Measurements from ENCODE around the gene MAP3K21. TPM values are rescaled to one million over a fixed set of nuclear protein-coding genes. Genes with fewer than 3 reads are reported as not detected.

MAP3K21 gene
- polyA plus RNA-seq, 1 donor from 2014 or later: 3.7 TPM

DNA sequence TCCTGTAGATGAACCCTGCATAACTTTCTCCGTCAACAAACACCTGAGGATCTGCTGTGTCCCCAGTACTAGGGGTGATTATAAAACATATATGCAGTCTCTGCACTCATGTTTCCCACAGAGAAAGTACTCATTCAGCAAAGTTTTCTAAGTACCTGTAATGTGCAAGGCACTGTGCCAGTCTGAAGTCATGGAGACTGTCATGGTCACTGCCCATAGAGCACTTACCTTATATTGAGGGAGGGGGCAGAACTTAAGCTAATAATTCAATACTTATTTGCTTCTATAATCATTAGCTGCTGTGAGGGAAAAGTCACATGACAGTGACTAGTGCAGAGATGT, 41.2 kb downstream of the MAP3K21 start:
- Histone ChIP-seq H3K36me3 (ENCODE audit: insufficient read depth, low read length) (no peaks in the 10 kb centered on the region), H3K9ac (ENCODE audit: low read length) (no peak overlapping the region), H2AFZ (ENCODE audit: low read depth, low read length) (no peak overlapping the region), H4K20me1 (ENCODE audit: insufficient read depth) (no peaks in the 10 kb centered on the region), H3K27me3 (ENCODE audit: insufficient read depth, low read depth, low read length) (no peaks in the 10 kb centered on the region), H3K4me2 (ENCODE audit: low read length) (no peak overlapping the region), H3F3A (ENCODE audit: insufficient read depth, low read length, poor library complexity, severe bottlenecking) (no peaks in the 10 kb centered on the region), H3K9me2 (ENCODE audit: insufficient read depth, low read length) (no peaks in the 10 kb centered on the region), H3K4me3 (ENCODE audit: low read length) (no peak overlapping the region), H3K9me3 (ENCODE audit: low read length) (no peaks in the 10 kb centered on the region), H3K79me2 (replicated peaks; ENCODE audit: insufficient read depth, low read length) (no peaks in the 10 kb centered on the region), H3K27ac (ENCODE audit: low read length) (no peak overlapping the region)
- TF ChIP-seq, protein P1, sequence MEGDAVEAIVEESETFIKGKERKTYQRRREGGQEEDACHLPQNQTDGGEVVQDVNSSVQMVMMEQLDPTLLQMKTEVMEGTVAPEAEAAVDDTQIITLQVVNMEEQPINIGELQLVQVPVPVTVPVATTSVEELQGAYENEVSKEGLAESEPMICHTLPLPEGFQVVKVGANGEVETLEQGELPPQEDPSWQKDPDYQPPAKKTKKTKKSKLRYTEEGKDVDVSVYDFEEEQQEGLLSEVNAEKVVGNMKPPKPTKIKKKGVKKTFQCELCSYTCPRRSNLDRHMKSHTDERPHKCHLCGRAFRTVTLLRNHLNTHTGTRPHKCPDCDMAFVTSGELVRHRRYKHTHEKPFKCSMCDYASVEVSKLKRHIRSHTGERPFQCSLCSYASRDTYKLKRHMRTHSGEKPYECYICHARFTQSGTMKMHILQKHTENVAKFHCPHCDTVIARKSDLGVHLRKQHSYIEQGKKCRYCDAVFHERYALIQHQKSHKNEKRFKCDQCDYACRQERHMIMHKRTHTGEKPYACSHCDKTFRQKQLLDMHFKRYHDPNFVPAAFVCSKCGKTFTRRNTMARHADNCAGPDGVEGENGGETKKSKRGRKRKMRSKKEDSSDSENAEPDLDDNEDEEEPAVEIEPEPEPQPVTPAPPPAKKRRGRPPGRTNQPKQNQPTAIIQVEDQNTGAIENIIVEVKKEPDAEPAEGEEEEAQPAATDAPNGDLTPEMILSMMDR (IDR thresholded peaks at IDR 0.05; ENCODE audit: poor library complexity, severe bottlenecking): no peak
- TF ChIP-seq RAD21 (conservative IDR thresholded peaks at IDR 0.05): no peak
- TF ChIP-seq TAF1 (IDR thresholded peaks at IDR 0.05; ENCODE audit: low read depth): no peak
- TF ChIP-seq SMC3 (conservative IDR thresholded peaks at IDR 0.05; ENCODE audit: poor library complexity): no peak
- TF ChIP-seq EZH2 (IDR thresholded peaks at IDR 0.05; ENCODE audit: borderline replicate concordance, insufficient read depth, low read length, poor library complexity, severe bottlenecking): no peak

DNA sequence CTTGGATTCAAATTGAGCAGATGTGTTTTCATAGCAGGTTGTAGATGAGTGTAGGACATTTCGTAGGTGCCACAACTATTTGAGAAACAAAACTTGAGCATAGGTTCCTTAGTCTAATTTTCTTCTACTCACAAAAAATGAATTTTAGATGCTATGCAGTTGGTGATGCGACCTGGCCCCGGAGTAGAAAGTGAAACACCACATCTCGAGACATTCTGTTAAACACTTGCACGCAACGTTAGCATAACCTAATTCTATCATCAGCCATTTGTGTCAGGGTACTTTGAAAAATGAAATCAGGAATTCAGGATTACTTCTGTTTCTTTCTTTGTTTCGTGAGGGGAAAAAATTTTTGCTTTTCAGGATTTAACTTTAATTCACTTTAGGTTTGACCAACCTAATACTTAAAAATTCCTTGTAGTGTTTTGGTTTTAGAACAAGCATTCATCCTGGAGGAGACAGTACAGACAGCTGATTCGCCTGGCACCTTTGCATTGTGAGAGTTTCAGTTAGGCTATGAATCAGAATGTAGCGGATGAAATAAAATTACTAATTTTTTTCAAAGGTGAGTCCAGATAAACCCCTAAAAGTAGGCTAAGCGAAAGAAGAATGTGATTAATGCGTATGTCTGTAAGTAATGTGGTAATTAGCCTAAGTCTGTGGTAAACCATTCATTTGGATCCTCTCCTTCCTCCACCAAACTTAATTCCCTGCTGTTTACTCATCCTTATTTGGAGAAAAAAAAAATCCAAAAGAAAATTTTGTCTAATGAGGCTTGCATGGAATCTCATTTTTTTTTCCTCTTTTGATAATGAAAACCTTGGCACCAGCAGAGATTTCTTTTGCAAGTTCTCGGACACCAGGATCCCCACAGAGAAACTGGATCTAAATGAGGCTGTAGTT, 44.9 kb downstream of the MAP3K21 start:
- Histone ChIP-seq H3K4me2 (ENCODE audit: low read length) (no peak overlapping the region), H3K9ac (ENCODE audit: low read length) (no peak overlapping the region), H3F3A (ENCODE audit: insufficient read depth, low read length, poor library complexity, severe bottlenecking) (no peaks in the 10 kb centered on the region), H3K27ac (ENCODE audit: low read length) (no peak overlapping the region), H2AFZ (ENCODE audit: low read depth, low read length) (no peak overlapping the region), H3K27me3 (ENCODE audit: insufficient read depth, low read depth, low read length) (no peaks in the 10 kb centered on the region), H3K79me2 (replicated peaks; ENCODE audit: insufficient read depth, low read length) (no peaks in the 10 kb centered on the region), H3K4me3 (ENCODE audit: low read length) (no peak overlapping the region), H3K36me3 (ENCODE audit: insufficient read depth, low read length) (no peaks in the 10 kb centered on the region), H3K9me3 (ENCODE audit: low read length) (no peaks in the 10 kb centered on the region), H3K9me2 (ENCODE audit: insufficient read depth, low read length) (no peaks in the 10 kb centered on the region), H4K20me1 (ENCODE audit: insufficient read depth) (no peaks in the 10 kb centered on the region)
- TF ChIP-seq POLR2AphosphoS5 (IDR thresholded peaks at IDR 0.05) (no peak), RAD21 (conservative IDR thresholded peaks at IDR 0.05) (no peak), TAF1 (IDR thresholded peaks at IDR 0.05; ENCODE audit: low read depth) (no peak), EZH2 (IDR thresholded peaks at IDR 0.05; ENCODE audit: borderline replicate concordance, insufficient read depth, low read length, poor library complexity, severe bottlenecking) (no peak), EP300 (conservative IDR thresholded peaks at IDR 0.05; ENCODE audit: poor library complexity, severe bottlenecking) (no peak), SMC3 (conservative IDR thresholded peaks at IDR 0.05; ENCODE audit: poor library complexity) (no peak), MXI1 (conservative IDR thresholded peaks at IDR 0.05; ENCODE audit: poor library complexity, severe bottlenecking) (no peak)
- TF ChIP-seq, protein P2, sequence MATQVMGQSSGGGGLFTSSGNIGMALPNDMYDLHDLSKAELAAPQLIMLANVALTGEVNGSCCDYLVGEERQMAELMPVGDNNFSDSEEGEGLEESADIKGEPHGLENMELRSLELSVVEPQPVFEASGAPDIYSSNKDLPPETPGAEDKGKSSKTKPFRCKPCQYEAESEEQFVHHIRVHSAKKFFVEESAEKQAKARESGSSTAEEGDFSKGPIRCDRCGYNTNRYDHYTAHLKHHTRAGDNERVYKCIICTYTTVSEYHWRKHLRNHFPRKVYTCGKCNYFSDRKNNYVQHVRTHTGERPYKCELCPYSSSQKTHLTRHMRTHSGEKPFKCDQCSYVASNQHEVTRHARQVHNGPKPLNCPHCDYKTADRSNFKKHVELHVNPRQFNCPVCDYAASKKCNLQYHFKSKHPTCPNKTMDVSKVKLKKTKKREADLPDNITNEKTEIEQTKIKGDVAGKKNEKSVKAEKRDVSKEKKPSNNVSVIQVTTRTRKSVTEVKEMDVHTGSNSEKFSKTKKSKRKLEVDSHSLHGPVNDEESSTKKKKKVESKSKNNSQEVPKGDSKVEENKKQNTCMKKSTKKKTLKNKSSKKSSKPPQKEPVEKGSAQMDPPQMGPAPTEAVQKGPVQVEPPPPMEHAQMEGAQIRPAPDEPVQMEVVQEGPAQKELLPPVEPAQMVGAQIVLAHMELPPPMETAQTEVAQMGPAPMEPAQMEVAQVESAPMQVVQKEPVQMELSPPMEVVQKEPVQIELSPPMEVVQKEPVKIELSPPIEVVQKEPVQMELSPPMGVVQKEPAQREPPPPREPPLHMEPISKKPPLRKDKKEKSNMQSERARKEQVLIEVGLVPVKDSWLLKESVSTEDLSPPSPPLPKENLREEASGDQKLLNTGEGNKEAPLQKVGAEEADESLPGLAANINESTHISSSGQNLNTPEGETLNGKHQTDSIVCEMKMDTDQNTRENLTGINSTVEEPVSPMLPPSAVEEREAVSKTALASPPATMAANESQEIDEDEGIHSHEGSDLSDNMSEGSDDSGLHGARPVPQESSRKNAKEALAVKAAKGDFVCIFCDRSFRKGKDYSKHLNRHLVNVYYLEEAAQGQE (IDR thresholded peaks at IDR 0.05; ENCODE audit: borderline replicate concordance): no peak
- TF ChIP-seq, protein P1 (IDR thresholded peaks at IDR 0.05; ENCODE audit: poor library complexity, severe bottlenecking): no peak

Data from neural cell (in vitro differentiated cells).